Esophagus squamous epithelium (tissue), 5 donors: ENCODE measurements around the gene TMEM271. TPM values are rescaled to one million over a fixed set of nuclear protein-coding genes. Genes with fewer than 3 reads are reported as not detected.

Experiments
- DNase-seq: peaks from one replicate; lab custom pipeline; 2025; lab: John Stamatoyannopoulos, UW
- H3K27ac ChIP-seq, 4 donors: fragments of 200-600 bp; sonication (generic); one replicate each; pipeline ENCODE4 v1.5.1; 2016 to 2019; ENCODE audit warnings: mild to moderate bottlenecking in 1 of 4
- H3K27me3 ChIP-seq, 4 donors: fragments of 200-600 bp; sonication (generic); 1 replicate in 3 of 4; 2 replicates in 1 of 4; pipeline versions ENCODE4 v1.5.1 to v1.6.0; 2017 to 2021; ENCODE audit warnings: antibody characterized with exemption in 1 of 4
- H3K36me3 ChIP-seq, 3 donors: fragments of 200-600 bp; sonication (generic); one replicate each; pipeline ENCODE4 v1.5.1; 2016 to 2019
- H3K4me1 ChIP-seq, 3 donors: fragments of 200-600 bp; sonication (generic); one replicate each; pipeline ENCODE4 v1.5.1; 2017 to 2019
- H3K4me3 ChIP-seq, 4 donors: fragments of 200-600 bp; sonication (generic); 1 replicate in 3 of 4; 2 replicates in 1 of 4; pipeline ENCODE4 v1.5.1; 2016 to 2019; ENCODE audit warnings: mild to moderate bottlenecking in 2 of 4, moderate library complexity in 1 of 4
- H3K9me3 ChIP-seq, 3 donors: fragments of 200-600 bp; sonication (generic); one replicate each; pipeline ENCODE4 v1.5.1; 2016 to 2019
- CTCF ChIP-seq, 6 experiments: fragments of 450-650 bp in 4 of 6; fragments of 200-600 bp in 2 of 6; sonication (generic) in 2 of 6; IDR thresholded peaks; one replicate each; pipeline ENCODE4 v1.5.1; 2016 to 2019; ENCODE audit warnings: antibody characterized with exemption in 6 of 6, mild to moderate bottlenecking in 4 of 6, moderate library complexity in 4 of 6
- POLR2A ChIP-seq, 4 donors: fragments of 450-650 bp; IDR thresholded peaks; one replicate each; pipeline ENCODE4 v1.6.1; 2017; ENCODE audit warnings: antibody characterized with exemption in 4 of 4, mild to moderate bottlenecking in 4 of 4, moderate library complexity in 3 of 4
- WGBS, 2 donors: methylation state at CpG; one replicate each; pipeline ENCODE4 v1.1.5; 2018; 5-methylcytosine and 5-hydroxymethylcytosine counted together
- intact Hi-C: fragments of 100-400 bp; cut with DNase I; formaldehyde crosslinking; loops from one replicate; pipeline ENCODE4 v1.15.0; 2022
- total RNA-seq, 4 donors: library from RNA; depleted of rRNA; stranded (reverse); fragments of >200 nt; gene quantifications; one replicate each; pipeline ENCODE4 v1.1.0, GENCODE V29; 2016
- donor health status: DM: yes; HTN: yes; CAD: no.

Gene TMEM271
- total RNA-seq, 4 donors from 2014 or later, result 0.19 TPM; not detected in 3

- H3K4me1 ChIP-seq, result peaks cover 0 to 23% (median 3%) of the 10 kb centered on the region in 3 donors
- H3K27ac ChIP-seq, result no peak overlapping the region
- peaks cover 0 to 56% (median 0%) of the 10 kb centered on the region in 4 donors for H3K27me3 ChIP-seq
- no peak overlapping the region for H3K4me3 ChIP-seq
- DNase-seq, result no peak
- TF ChIP-seq CTCF (IDR thresholded peaks at IDR 0.05), result no peak
- no peak for TF ChIP-seq POLR2A (IDR thresholded peaks at IDR 0.05)
- H3K36me3 ChIP-seq, result no peaks in the 10 kb centered on the region
- WGBS, 2 donors, result 82 to 90% methylated on average over 7 to 8 of the region's 9 CpGs
- intact Hi-C loops, result no loop called here
- no peaks in the 10 kb centered on the region for H3K9me3 ChIP-seq
Observed at GRCh38 chr4:613126-613525, 37.0 kb upstream of the TMEM271 start.

DNA sequence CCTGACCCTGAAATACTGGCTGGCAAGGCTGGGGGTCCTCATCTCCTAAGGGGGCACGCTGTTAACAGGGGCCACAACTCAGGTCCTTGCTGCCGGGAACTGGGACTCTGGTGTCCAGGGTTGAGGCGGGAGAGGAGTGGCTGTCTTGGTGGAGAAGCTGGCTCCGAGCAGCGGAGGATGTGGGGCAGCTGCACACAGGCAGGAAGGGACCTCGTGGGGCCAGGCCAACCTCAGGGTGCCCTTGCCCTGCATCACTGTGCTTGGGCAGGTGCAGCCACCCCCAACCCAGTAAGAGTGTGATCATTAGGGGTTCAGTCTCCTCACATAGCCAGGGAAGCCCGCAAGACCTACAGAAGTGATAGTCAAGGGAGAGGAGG, 36.6 kb upstream of the TMEM271 start:
- intact Hi-C loops, result no loop called here
- no peaks in the 10 kb centered on the region for H3K36me3 ChIP-seq
- DNase-seq, result no peak
- no peak overlapping the region for H3K4me3 ChIP-seq
- H3K27me3 ChIP-seq, result peaks cover 0 to 56% (median 0%) of the 10 kb centered on the region in 4 donors
- TF ChIP-seq CTCF (IDR thresholded peaks at IDR 0.05) (no peak), POLR2A (IDR thresholded peaks at IDR 0.05) (no peak)
- peaks cover 0 to 23% (median 3%) of the 10 kb centered on the region in 3 donors for H3K4me1 ChIP-seq
- no peak overlapping the region for H3K27ac ChIP-seq
- H3K9me3 ChIP-seq, result no peaks in the 10 kb centered on the region
- WGBS, 2 donors, result 67% methylated on average over 2 of the region's 7 CpGs; no CpG with 5 or more reads in 1 of the 2 donors

DNA sequence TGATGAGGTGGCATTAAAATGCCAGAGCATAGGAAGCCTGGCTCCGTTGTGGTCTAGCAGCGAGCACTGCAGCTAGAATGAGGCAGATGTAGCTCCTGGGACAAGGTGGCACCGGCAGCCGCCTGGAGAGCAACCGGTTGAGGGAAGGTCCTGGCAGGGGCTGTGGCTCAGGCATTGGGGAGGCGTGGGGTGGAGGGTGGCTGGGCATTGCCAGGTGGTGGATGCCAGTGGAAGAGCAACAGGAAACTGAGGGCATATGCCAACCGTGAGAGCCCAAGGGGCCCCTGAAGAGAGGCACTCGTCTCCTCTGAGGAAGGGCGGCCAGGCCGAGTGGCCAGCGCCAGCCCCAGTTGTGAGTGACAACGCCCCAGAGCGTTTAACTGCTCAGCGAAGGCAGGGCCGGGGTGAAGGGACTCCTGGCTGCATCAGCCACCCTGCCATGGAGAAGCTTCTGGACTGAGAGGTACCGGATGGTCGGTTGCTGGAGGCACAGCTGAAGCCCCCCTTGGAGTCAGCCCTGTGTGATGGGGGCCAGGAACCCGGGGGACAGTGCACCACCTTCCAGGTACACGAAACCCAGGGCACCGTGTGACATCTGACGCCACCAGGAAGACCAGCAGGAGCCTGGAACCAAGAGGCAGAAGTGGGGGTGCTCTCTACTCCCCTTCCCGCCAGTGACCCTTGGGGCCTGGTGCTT, 36.1 kb upstream of the TMEM271 start:
- H3K27me3 ChIP-seq, result peaks cover 0 to 52% (median 0%) of the 10 kb centered on the region in 4 donors
- 78 to 86% methylated on average over 4 to 10 of the region's 22 CpGs for WGBS, 2 donors
- H3K4me1 ChIP-seq, result peaks cover 0 to 23% (median 3%) of the 10 kb centered on the region in 3 donors
- no peak overlapping the region for H3K27ac ChIP-seq
- TF ChIP-seq POLR2A (IDR thresholded peaks at IDR 0.05) (no peak), CTCF (IDR thresholded peaks at IDR 0.05) (no peak)
- no peak for DNase-seq
- H3K36me3 ChIP-seq, result no peaks in the 10 kb centered on the region
- no peak overlapping the region for H3K4me3 ChIP-seq
- intact Hi-C loops, result no loop called here
- no peaks in the 10 kb centered on the region for H3K9me3 ChIP-seq

GRCh38 chr4:610411-611261, 34.5 kb upstream of the TMEM271 start:
- intact Hi-C loops, result no loop called here
- H3K4me3 ChIP-seq, result no peak overlapping the region
- peaks cover 0 to 23% (median 3%) of the 10 kb centered on the region in 3 donors for H3K4me1 ChIP-seq
- no peak for DNase-seq
- peak in 2 of 6 experiments; percentile 7 to 10 for TF ChIP-seq CTCF (IDR thresholded peaks at IDR 0.05)
- no peak for TF ChIP-seq POLR2A (IDR thresholded peaks at IDR 0.05)
- H3K27ac ChIP-seq, result peak overlapping the region in 1 of 4 donors; percentile 10
- 32 to 39% methylated on average over 6 to 7 of the region's 10 CpGs for WGBS, 2 donors
- H3K27me3 ChIP-seq, result peaks cover 0 to 47% (median 0%) of the 10 kb centered on the region in 4 donors
- H3K36me3 ChIP-seq, result no peaks in the 10 kb centered on the region
- no peaks in the 10 kb centered on the region for H3K9me3 ChIP-seq
